Esophagus squamous epithelium (tissue), 5 donors: Measurements from ENCODE around the gene ZNF334. TPM values are rescaled to one million over a fixed set of nuclear protein-coding genes. Genes with fewer than 3 reads are reported as not detected.

Experiments
- DNase-seq: peaks from one replicate; lab custom pipeline; 2025; lab: John Stamatoyannopoulos, UW
- H3K27ac ChIP-seq, 4 donors: fragments of 200-600 bp; sonication (generic); one replicate each; pipeline ENCODE4 v1.5.1; 2016 to 2019; ENCODE audit warnings: mild to moderate bottlenecking in 1 of 4
- H3K27me3 ChIP-seq, 4 donors: fragments of 200-600 bp; sonication (generic); 1 replicate in 3 of 4; 2 replicates in 1 of 4; pipeline versions ENCODE4 v1.5.1 to v1.6.0; 2017 to 2021; ENCODE audit warnings: antibody characterized with exemption in 1 of 4
- H3K36me3 ChIP-seq, 3 donors: fragments of 200-600 bp; sonication (generic); one replicate each; pipeline ENCODE4 v1.5.1; 2016 to 2019
- H3K4me1 ChIP-seq, 3 donors: fragments of 200-600 bp; sonication (generic); one replicate each; pipeline ENCODE4 v1.5.1; 2017 to 2019
- H3K4me3 ChIP-seq, 4 donors: fragments of 200-600 bp; sonication (generic); 1 replicate in 3 of 4; 2 replicates in 1 of 4; pipeline ENCODE4 v1.5.1; 2016 to 2019; ENCODE audit warnings: mild to moderate bottlenecking in 2 of 4, moderate library complexity in 1 of 4
- H3K9me3 ChIP-seq, 3 donors: fragments of 200-600 bp; sonication (generic); one replicate each; pipeline ENCODE4 v1.5.1; 2016 to 2019
- CTCF ChIP-seq, 6 experiments: fragments of 450-650 bp in 4 of 6; fragments of 200-600 bp in 2 of 6; sonication (generic) in 2 of 6; IDR thresholded peaks; one replicate each; pipeline ENCODE4 v1.5.1; 2016 to 2019; ENCODE audit warnings: antibody characterized with exemption in 6 of 6, mild to moderate bottlenecking in 4 of 6, moderate library complexity in 4 of 6
- POLR2A ChIP-seq, 4 donors: fragments of 450-650 bp; IDR thresholded peaks; one replicate each; pipeline ENCODE4 v1.6.1; 2017; ENCODE audit warnings: antibody characterized with exemption in 4 of 4, mild to moderate bottlenecking in 4 of 4, moderate library complexity in 3 of 4
- WGBS, 2 donors: methylation state at CpG; one replicate each; pipeline ENCODE4 v1.1.5; 2018; 5-methylcytosine and 5-hydroxymethylcytosine counted together
- intact Hi-C: fragments of 100-400 bp; cut with DNase I; formaldehyde crosslinking; loops from one replicate; pipeline ENCODE4 v1.15.0; 2022
- total RNA-seq, 4 donors: library from RNA; depleted of rRNA; stranded (reverse); fragments of >200 nt; gene quantifications; one replicate each; pipeline ENCODE4 v1.1.0, GENCODE V29; 2016
- donor health status: DM: yes; HTN: yes; CAD: no.

The ZNF334 gene
- total RNA-seq, 4 donors from 2014 or later: 0.27 to 1.1 (median 0.90) TPM

GRCh38 chr20:46549188-46549972 is 36.0 kb upstream of the ZNF334 start:
- TF ChIP-seq CTCF (IDR thresholded peaks at IDR 0.05): no peak
- no peak for TF ChIP-seq POLR2A (IDR thresholded peaks at IDR 0.05)
- intact Hi-C loops: no loop called here
- Histone ChIP-seq H3K36me3 (no peaks in the 10 kb centered on the region), H3K27me3 (peaks cover 0 to 30% (median 0%) of the 10 kb centered on the region in 4 donors), H3K4me1 (no peaks in the 10 kb centered on the region), H3K9me3 (no peaks in the 10 kb centered on the region), H3K4me3 (no peak overlapping the region), H3K27ac (no peak overlapping the region)
- DNase-seq: no peak
- 77 to 85% methylated on average over 4 of the region's 4 CpGs for WGBS, 2 donors

GRCh38 chr20:46548688-46549087 is 35.3 kb upstream of the ZNF334 start:
- 77% methylated on average over 5 of the region's 5 CpGs for WGBS, 2 donors

GRCh38 chr20:46547995-46548394 is 34.6 kb upstream of the ZNF334 start:
- intact Hi-C loops: no loop called here
- H3K27me3 ChIP-seq: peaks cover 0 to 32% (median 0%) of the 10 kb centered on the region in 4 donors
- H3K36me3 ChIP-seq: no peaks in the 10 kb centered on the region
- no peaks in the 10 kb centered on the region for H3K4me1 ChIP-seq
- H3K4me3 ChIP-seq: no peak overlapping the region
- WGBS, 2 donors: 76 to 86% methylated on average over 6 of the region's 6 CpGs
- no peak overlapping the region for H3K27ac ChIP-seq
- H3K9me3 ChIP-seq: no peaks in the 10 kb centered on the region
- no peak for DNase-seq
- TF ChIP-seq CTCF (IDR thresholded peaks at IDR 0.05): no peak

More at GRCh38 chr20:46548688-46549087, 35.3 kb upstream of the ZNF334 start:
- no peaks in the 10 kb centered on the region for H3K4me1 ChIP-seq
- intact Hi-C loops: no loop called here
- H3K36me3 ChIP-seq: no peaks in the 10 kb centered on the region
- peaks cover 0 to 30% (median 0%) of the 10 kb centered on the region in 4 donors for H3K27me3 ChIP-seq
- DNase-seq: no peak
- TF ChIP-seq CTCF (IDR thresholded peaks at IDR 0.05): no peak
- TF ChIP-seq POLR2A (IDR thresholded peaks at IDR 0.05): no peak
- H3K27ac ChIP-seq: no peak overlapping the region
- H3K9me3 ChIP-seq: no peaks in the 10 kb centered on the region
- H3K4me3 ChIP-seq: no peak overlapping the region

GRCh38 chr20:46546936-46547335 is 33.6 kb upstream of the ZNF334 start:
- TF ChIP-seq CTCF (IDR thresholded peaks at IDR 0.05): no peak
- no peak for TF ChIP-seq POLR2A (IDR thresholded peaks at IDR 0.05)
- no peak for DNase-seq

GRCh38 chr20:46546298-46546697 is 32.9 kb upstream of the ZNF334 start:
- Histone ChIP-seq H3K9me3 (no peaks in the 10 kb centered on the region), H3K36me3 (no peaks in the 10 kb centered on the region), H3K27ac (no peak overlapping the region), H3K4me3 (no peak overlapping the region), H3K27me3 (peaks cover 0 to 48% (median 0%) of the 10 kb centered on the region in 4 donors), H3K4me1 (no peaks in the 10 kb centered on the region)
- 92 to 94% methylated on average over 3 of the region's 3 CpGs for WGBS, 2 donors
- TF ChIP-seq POLR2A (IDR thresholded peaks at IDR 0.05) (no peak), CTCF (IDR thresholded peaks at IDR 0.05) (no peak)
- intact Hi-C loops: no loop called here
- no peak for DNase-seq

More at GRCh38 chr20:46546936-46547335, 33.6 kb upstream of the ZNF334 start:
- H3K4me3 ChIP-seq: no peak overlapping the region
- H3K36me3 ChIP-seq: no peaks in the 10 kb centered on the region
- intact Hi-C loops: no loop called here
- no peaks in the 10 kb centered on the region for H3K4me1 ChIP-seq
- peaks cover 0 to 42% (median 0%) of the 10 kb centered on the region in 4 donors for H3K27me3 ChIP-seq
- WGBS, 2 donors: 66 to 72% methylated on average over 6 of the region's 6 CpGs
- H3K27ac ChIP-seq: no peak overlapping the region
- no peaks in the 10 kb centered on the region for H3K9me3 ChIP-seq
